H1 (cell line): Measurements from ENCODE around the gene BSPRY.

ENCODE experiments used
- CHD7 ChIP-seq: fragments of 300-600 bp; sonication (generic); IDR thresholded peaks from 2 replicates; pipeline ENCODE4 v1.7.1; 2012; ENCODE audit warnings: low read length, moderate library complexity, mild to moderate bottlenecking, inconsistent platforms; ENCODE audit not compliant: insufficient replicate concordance
- PHF8 ChIP-seq: fragments of 200-600 bp; sonication (generic); conservative IDR thresholded peaks from 2 replicates; pipeline ENCODE4 v1.7.1; 2012; ENCODE audit warnings: low read depth, mild to moderate bottlenecking, inconsistent platforms, low read length, moderate library complexity
- POLR2A ChIP-seq, 2 experiments: IDR thresholded peaks; 1 replicate in 1 of 2; 2 replicates in 1 of 2; pipeline ENCODE4 v1.6.1; 2011; ENCODE audit warnings: low read depth in 2 of 2, low read length in 2 of 2, mild to moderate bottlenecking in 2 of 2; ENCODE audit errors: control extremely low read depth in 1 of 2
- POLR2AphosphoS5 ChIP-seq: IDR thresholded peaks from 2 replicates; pipeline ENCODE4 v1.6.1; 2011; ENCODE audit warnings: low read depth, low read length
- SP1 ChIP-seq: IDR thresholded peaks from 2 replicates; pipeline ENCODE4 v1.6.1; 2011; ENCODE audit warnings: low read depth, low read length
- USF2 ChIP-seq: IDR thresholded peaks from 2 replicates; pipeline ENCODE4 v1.6.1; 2011; ENCODE audit warnings: low read length, improper control_type of control experiment

GRCh38 chr9:113409883-113410206 lies 60.5 kb downstream of the BSPRY start:
- no peak; a peak in 1 of 3 replicates for TF ChIP-seq POLR2A (IDR thresholded peaks at IDR 0.05; ENCODE audit: control extremely low read depth in 1 of 2, low read depth in 2 of 2, low read length in 2 of 2)
- TF ChIP-seq CHD7, result no peak
- no peak for TF ChIP-seq SP1
- no peak for TF ChIP-seq PHF8
- TF ChIP-seq POLR2AphosphoS5, result no peak
- no peak for TF ChIP-seq USF2
